ENCODE results near the gene KIFC3.

The KIFC3 gene

DNA sequence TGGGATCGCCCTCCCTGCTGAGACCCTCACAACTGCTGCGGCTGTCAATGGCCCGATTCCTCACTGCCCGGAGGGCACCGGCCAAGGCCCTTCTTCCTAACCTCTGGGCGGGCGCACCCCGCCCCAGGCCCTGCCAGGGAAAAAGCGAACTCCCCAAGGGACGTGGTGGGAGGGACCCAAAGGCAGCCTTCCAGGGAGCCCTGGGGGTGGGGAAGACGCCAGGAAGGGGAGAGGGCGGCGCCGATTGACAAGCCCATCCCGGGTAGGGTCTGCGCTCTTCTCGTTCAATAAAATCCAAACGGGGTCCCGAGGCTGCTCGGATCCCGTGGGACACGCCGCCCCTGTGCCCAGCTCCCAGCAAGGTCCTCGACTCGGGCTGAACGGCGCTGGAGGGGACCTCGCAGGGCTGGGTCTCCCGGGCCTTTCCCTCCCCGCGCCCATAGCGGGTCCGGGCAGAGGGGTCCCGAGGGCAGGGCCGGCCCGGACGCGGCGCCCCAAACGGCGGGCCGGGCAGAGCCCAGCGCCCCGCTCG lies 416 bp downstream of the KIFC3 start:
- H3K4me3 ChIP-seq (ENCODE audit: low read depth, low read length) = peak overlapping the region; percentile 49
- CTCF ChIA-PET = interaction anchor here (2.7 kb wide), 1 partner anchor 61 kb away, joined by 13 read pairs; no protein-coding TSS in a partner anchor
- H3K9me3 ChIP-seq (ENCODE audit: control insufficient read depth, insufficient read depth, low read depth, low read length) = no peaks in the 10 kb centered on the region
- H3K4me1 ChIP-seq (ENCODE audit: control insufficient read depth, insufficient read depth, low read length) = peaks cover 3% of the 10 kb centered on the region; the same call in 1 of the 2 replicates
- peak; percentile 65 for TF ChIP-seq ZNF335 (tag by site-specific recombination; conservative IDR thresholded peaks at IDR 0.05)
- peak; percentile 59 for TF ChIP-seq GLIS1 (tag by site-specific recombination; IDR thresholded peaks at IDR 0.05)
- TF ChIP-seq KLF8 (tag by site-specific recombination; IDR thresholded peaks at IDR 0.05) = peak; percentile 40; the same call in 1 of the 2 replicates
- TF ChIP-seq ZBTB8A (tag by site-specific recombination; IDR thresholded peaks at IDR 0.05) = peak; percentile 28; the same call in 1 of the 2 replicates
- TF ChIP-seq PRDM1 (tag by site-specific recombination; IDR thresholded peaks at IDR 0.05) = no peak
- TF ChIP-seq SP2 (tag by site-specific recombination; IDR thresholded peaks at IDR 0.05) = peak; percentile 41
- TF ChIP-seq, protein P1, sequence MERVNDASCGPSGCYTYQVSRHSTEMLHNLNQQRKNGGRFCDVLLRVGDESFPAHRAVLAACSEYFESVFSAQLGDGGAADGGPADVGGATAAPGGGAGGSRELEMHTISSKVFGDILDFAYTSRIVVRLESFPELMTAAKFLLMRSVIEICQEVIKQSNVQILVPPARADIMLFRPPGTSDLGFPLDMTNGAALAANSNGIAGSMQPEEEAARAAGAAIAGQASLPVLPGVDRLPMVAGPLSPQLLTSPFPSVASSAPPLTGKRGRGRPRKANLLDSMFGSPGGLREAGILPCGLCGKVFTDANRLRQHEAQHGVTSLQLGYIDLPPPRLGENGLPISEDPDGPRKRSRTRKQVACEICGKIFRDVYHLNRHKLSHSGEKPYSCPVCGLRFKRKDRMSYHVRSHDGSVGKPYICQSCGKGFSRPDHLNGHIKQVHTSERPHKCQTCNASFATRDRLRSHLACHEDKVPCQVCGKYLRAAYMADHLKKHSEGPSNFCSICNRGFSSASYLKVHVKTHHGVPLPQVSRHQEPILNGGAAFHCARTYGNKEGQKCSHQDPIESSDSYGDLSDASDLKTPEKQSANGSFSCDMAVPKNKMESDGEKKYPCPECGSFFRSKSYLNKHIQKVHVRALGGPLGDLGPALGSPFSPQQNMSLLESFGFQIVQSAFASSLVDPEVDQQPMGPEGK (tag by site-specific recombination; IDR thresholded peaks at IDR 0.05) = peak; percentile 42; the same call in 1 of the 2 replicates
- TF ChIP-seq IKZF3 (tag by site-specific recombination; IDR thresholded peaks at IDR 0.05) = peak; percentile 53
- peak; percentile 16; the same call in 1 of the 2 replicates for TF ChIP-seq ZNF423 (tag by site-specific recombination; IDR thresholded peaks at IDR 0.05)
- TF ChIP-seq ZNF596 (tag by site-specific recombination; IDR thresholded peaks at IDR 0.05) = no peak
- TF ChIP-seq ZNF146 (tag by site-specific recombination; IDR thresholded peaks at IDR 0.05) = no peak
- TF ChIP-seq ZNF155 (tag by site-specific recombination; IDR thresholded peaks at IDR 0.05) = no peak
- peak; percentile 83 for TF ChIP-seq GLIS2 (tag by site-specific recombination; IDR thresholded peaks at IDR 0.05)
- TF ChIP-seq KLF1 (tag by site-specific recombination; IDR thresholded peaks at IDR 0.05) = peak; percentile 61
- TF ChIP-seq PRDM10 (tag by site-specific recombination; IDR thresholded peaks at IDR 0.05) = 0 out of 2 replicates have a peak, but pooled peaks have one; percentile 36
- peak; percentile 37; the same call in 1 of the 2 replicates for TF ChIP-seq ZBTB48 (tag by site-specific recombination; IDR thresholded peaks at IDR 0.05)
- TF ChIP-seq SP3 (tag by site-specific recombination; IDR thresholded peaks at IDR 0.05) = 0 out of 2 replicates have a peak, but pooled peaks have one; percentile 14
- TF ChIP-seq, protein P2, sequence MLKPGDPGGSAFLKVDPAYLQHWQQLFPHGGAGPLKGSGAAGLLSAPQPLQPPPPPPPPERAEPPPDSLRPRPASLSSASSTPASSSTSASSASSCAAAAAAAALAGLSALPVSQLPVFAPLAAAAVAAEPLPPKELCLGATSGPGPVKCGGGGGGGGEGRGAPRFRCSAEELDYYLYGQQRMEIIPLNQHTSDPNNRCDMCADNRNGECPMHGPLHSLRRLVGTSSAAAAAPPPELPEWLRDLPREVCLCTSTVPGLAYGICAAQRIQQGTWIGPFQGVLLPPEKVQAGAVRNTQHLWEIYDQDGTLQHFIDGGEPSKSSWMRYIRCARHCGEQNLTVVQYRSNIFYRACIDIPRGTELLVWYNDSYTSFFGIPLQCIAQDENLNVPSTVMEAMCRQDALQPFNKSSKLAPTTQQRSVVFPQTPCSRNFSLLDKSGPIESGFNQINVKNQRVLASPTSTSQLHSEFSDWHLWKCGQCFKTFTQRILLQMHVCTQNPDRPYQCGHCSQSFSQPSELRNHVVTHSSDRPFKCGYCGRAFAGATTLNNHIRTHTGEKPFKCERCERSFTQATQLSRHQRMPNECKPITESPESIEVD (tag by site-specific recombination; IDR thresholded peaks at IDR 0.05) = no peak
- 0 out of 2 replicates have a peak, but pooled peaks have one; percentile 29 for TF ChIP-seq KLF9 (tag by site-specific recombination; IDR thresholded peaks at IDR 0.05; ENCODE audit: low read depth)
- POLR2A ChIA-PET = interaction anchor here (1.9 kb wide), 1 partner anchor 8 kb away, joined by 7 read pairs; no protein-coding TSS in a partner anchor
- peaks cover 0 to 7% of the 10 kb centered on the region in 2 experiments; a peak in 1 of 3 replicates for H3K36me3 ChIP-seq (ENCODE audit: control insufficient read depth in 2 of 2, insufficient read depth in 1 of 2, low read length in 2 of 2)
- peak overlapping the region; percentile 50; the same call in 1 of the 2 replicates for H3K27ac ChIP-seq (ENCODE audit: extremely low read depth, low read depth, low read length)
